GM21717 (cell line): ENCODE results near the gene THRB.
"Not testable (repeated sequence)": the region's sequence is repeated elsewhere in the genome, so short reads cannot be mapped to it uniquely, and the experiment has no call there.

ENCODE experiments used
- ATAC-seq: cut with Tn5 transposase; IDR thresholded peaks from one replicate; pipeline ENCODE4 v1.9.1; 2021; ENCODE audit warnings: mild to moderate bottlenecking, moderate library complexity; ENCODE audit not compliant: unreplicated experiment

The THRB gene

DNA sequence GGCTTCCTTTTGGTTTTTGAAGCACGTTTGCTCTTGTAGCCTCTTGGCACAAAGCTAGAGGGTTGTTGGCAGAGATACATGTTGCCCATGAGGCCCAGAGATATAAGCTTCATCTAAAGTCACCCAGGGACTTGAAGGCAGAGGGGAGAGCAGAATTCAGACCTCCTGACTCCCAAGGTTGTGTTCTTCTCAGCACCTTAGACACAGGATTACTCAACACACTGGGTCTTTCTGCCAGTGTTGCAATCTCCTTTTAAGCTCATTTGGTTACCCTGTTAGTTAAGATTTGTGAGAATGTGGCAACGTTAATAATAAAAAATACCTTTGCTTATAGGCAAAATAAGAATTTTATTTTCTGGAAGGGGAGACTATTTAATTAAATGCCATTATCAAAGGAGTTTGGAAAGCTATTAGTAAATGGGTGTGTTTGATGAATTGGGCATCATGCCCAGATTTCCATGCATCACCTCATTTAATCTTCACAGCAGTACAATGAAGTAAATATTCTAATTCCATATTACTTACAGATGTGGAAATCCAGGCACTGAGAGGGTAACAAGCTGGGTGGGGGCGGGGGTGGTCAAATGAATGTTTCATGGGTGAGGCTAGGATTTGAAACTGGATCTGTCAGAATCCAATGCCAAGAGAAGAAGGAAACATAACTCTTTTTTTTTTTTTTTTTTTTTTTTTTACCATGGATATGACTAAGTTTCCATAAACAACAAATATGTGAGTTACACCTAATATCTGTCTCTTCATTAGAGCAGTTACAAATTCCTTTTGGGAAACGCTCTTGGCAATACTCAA lies 366.2 kb downstream of the THRB start:
- no peak for ATAC-seq

GRCh38 chr3:24123596-24123995 lies 371.1 kb downstream of the THRB start:
- ATAC-seq: no peak

DNA sequence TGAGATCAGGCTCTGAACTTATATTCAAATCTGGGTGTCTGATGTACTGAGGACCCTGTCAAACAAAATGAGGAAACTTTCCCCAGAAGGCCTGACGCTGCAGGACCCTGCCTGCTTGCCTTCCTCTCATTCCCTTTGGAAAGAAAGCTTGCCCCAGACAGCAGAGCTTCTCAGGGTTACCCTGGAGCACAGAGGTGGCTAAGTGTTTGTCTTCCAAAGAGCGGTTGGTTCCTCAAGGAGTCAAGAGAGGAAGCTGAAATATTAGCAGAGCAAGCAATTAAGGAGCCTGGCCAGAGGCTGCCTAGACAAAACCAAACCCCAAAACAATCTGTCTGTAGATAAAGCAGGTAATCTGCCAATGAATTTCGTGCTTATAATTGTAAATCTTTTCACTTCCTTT lies 374.2 kb downstream of the THRB start:
- no peak for ATAC-seq

DNA sequence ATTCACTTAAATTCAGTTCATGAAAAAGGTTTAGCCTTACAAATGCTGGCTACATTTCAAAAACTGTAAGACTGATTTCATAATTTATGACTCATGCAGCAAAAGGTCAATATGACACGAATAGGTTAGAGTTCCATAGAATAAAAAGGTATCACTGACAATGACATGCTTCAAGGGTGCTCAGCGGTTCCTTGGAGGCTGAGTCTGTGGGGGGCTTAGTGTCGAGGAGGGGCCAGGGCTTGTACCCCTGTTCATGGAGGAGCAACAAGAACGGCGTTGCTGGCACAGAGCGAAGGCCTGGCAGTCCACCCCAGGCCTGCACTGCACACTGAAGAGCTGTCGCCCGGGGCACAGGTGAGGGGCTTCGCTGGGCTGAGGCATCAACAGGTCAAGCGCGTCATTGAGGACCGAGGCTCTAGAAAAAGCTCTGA lies 375.3 kb downstream of the THRB start:
- no peak for ATAC-seq

- ATAC-seq: no peak
These were observed 377.1 kb downstream of the THRB start for GRCh38 chr3:24117508-24117907.

- no peak for ATAC-seq
These were observed 382.9 kb downstream of the THRB start for GRCh38 chr3:24111711-24112110.

GRCh38 chr3:24110051-24110450 lies 384.6 kb downstream of the THRB start:
- no peak for ATAC-seq

DNA sequence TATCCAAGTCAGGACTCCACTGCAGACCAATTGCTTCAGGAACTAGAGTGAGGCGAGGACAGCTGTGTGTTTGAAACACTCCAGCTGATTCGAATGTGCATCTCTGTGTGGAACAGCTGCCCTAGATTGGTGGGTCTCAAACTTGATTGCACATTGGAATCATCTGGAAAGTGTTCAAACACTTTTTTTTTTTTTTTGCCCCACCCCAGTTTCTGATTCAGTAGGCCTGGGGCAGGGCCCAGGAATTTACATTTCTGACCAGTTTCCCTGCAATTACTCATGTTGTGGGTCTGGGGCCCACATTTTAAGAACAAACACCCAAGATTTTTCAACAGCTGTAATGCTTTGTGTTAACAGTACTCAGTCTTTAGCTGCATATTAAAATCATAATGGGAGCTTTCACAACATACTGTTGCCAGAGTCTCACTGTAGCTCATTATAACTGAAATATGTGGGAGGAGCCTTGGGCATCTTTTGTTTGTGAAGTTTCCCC lies 392.9 kb downstream of the THRB start:
- ATAC-seq: no peak

DNA sequence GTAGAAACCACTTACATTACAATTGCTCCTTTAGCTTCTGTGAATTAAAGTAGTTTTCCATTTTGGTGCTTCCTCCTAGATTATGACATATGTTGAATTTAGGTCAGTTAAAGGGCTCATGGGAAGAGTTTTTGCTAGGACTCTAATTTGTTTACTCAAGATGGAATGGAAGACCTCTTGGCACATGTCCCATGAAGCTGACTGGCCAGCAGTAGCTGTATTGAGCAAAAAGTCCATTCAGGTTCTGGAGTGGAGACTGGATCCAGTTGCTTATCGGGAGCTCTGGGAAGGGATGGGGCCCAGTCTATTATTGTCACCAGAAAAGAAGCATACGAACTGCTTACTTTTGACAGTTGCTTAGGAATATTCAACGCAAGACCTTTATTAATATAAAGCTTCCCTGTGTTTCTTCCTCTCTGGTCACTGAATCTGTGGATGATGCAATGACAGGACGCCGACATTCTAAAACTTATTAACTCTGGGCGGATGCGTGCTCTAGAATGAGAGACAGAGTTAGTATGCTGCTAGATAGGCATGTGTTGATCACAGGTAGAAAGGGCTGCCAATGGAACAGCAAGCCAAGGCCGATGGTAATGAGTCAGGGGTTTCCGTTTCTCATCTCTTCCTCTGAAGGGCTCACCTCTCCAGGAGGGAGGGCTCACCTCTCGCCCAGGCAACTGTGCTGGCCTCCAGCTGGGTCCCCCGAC lies 393.8 kb downstream of the THRB start:
- ATAC-seq: no peak

- ATAC-seq: no peak
These were observed 397.9 kb downstream of the THRB start for GRCh38 chr3:24096695-24097290.

DNA sequence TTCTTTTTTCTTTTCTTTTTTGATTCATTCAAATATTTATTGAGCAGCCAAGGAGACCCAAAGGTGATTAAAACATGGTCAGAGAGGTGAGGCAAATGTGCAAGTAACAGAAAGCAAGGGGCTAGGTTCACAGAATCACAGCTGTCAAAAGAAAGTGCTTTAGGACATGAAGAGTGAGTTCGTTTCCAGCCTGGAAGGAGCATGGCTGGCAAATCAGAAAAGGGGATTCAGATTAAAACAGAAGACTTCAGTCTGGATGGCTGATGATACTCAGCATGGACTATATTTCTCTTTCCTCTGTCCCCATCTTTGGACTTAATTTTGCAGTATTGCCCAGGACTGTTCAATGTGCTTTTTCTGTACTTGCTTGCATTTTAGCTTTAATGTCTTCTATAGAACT lies 398.4 kb downstream of the THRB start:
- ATAC-seq: no peak

DNA sequence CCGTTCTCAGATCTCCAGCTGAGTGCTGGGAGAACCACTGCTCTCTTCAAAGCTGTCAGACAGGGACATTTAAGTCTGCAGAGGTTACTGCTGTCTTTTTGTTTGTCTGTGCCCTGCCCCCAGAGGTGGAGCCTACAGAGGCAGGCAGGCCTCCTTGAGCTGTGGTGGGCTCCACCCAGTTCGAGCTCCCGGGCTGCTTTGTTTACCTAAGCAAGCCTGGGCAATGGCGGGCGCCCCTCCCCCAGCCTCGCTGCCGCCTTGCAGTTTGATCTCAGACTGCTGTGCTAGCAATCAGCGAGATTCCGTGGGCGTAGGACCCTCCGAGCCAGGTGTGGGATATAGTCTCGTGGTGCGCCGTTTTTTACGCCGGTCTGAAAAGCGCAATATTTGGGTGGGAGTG lies 399.8 kb downstream of the THRB start:
- ATAC-seq: not testable (repeated sequence)

DNA sequence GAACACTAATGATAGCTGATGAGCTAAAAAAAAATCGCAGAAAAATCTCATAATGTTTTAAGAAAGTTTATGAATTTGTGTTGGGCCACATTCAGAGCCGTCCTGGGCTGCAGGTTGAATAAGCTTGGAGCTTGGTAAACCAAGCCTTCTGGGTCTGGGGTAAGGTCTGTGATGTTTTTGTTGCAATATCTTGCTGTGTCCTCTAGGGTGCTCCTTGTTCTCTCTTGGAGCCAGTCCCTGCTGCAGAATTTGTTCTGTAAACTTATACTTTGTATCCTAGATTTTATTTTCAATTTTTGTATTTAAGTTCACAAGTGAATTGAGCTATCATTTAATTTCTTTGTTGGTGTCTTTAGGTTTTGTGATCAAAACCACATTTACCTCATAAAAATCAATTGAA lies 405.9 kb downstream of the THRB start:
- no peak for ATAC-seq

DNA sequence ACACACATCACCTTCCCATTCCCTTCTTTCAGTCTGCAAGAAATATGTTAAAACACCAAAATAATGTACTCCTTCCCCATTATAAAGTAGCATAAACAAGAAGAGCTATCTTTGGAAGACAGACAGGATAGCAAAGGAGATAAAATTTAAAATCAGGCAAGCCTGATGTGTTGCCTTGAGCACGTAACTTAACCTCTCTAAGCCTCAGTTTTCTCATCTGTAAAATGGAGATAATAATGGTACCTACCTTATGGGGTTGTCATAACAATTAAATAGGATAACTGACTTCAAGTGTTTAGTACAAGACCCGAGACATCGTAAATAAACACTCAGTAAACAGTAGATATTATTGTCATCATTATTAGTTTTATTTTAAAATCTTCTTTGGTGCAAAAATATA lies 407.2 kb downstream of the THRB start:
- ATAC-seq: no peak

DNA sequence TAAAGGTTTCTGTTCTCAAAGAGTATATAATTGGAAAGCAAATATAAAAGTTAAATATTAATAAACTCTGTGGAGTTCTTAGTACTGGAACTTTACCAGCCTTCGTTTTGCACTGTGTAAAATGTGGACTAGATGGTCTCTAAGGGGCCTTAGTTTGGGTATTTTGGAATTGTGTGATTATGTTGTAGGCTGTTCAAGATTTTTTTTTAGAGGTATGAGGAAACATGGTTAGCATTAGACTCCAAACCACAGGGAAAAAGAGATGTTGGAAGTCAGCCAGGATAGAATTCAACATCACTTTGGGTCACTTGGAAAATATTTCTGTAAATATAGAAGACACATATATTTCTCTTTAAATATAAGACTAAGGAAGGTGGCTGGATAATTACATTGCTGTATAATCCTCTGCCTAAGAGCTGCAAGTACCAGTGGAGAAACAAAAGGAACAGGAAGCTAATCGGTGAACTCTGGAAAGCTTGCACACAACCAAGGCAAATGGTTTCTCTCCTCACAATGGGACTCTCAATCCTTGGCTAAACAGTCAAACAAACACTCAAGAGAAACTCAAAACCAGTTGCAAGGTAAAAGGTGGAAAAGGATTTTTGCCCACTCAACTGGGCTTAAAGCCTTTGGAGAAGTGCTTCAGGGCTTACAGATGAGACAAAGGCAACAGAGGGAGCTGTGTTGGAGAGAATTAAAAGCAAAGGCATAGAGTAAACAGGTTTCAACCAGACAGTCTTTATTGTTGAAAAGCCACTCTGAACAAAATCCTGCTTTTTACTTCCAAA lies 407.8 kb downstream of the THRB start:
- ATAC-seq: no peak

GRCh38 chr3:24086206-24086605 lies 408.4 kb downstream of the THRB start:
- no peak for ATAC-seq

DNA sequence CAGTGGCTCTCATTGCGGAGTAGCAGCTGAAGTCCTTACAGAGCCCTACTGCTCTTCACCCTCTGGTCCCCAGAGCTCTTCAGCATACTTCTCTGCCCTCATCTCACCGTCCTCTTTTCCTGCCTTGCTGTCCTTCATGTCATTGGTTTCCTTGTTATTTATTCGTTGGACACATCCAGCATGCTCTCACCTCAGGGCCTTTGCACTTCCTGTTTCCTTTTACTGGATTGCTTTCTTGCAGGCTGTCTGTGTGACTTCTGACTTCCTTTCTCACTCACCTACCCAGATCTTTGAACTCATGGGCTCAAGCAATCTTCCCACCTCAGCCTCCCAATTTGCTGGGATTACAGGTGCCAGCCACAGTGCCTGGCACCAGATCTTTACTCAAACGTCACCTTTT lies 422.5 kb downstream of the THRB start:
- no peak for ATAC-seq

DNA sequence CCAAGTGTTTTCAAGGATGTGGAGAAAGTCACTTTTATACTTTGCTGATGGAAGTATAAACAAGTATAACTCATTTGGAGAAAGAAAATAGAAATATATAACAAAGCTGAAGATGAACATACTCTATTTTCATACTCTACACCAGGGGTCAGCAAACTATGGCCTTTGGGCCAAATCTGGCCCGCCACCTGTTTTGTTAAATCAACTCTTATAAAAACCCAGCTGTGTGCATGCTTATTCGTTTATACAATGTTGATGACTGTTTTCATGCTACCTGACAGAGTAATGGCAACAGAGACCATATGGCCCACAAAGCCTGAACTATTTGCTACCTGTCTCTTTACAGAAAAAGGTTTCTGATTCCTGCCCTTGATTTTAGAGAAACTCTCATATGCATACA lies 425.6 kb downstream of the THRB start:
- ATAC-seq: no peak

DNA sequence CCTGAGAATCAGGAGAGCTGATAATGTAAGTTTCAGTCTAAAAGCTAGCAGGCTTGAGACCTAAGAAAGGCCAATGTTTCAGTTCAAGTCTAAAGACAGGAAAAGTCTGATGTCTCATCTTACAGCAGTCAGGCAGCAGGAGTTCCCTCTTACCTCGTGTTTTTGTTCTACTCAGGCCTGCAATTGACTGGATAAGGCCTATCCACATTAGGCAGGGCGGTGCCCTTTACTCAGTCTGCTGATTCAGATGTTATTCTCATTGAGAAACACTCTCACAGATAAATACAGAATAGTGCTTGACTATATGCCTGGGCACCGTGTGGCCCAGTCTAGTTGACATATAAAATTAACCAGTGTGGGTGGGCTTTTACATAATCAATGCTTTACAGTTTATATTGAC lies 427.2 kb downstream of the THRB start:
- ATAC-seq: no peak
